Cardiac muscle cell (in vitro differentiated cells and primary cell): Measurements from ENCODE around the gene POLR3K. TPM values are rescaled to one million over a fixed set of nuclear protein-coding genes. Genes with fewer than 3 reads are reported as not detected.
A peak's percentile ranks its signal among the peaks of the same experiment; 100 is the strongest.
"Not testable (repeated sequence)": the region's sequence is repeated elsewhere in the genome, so short reads cannot be mapped to it uniquely, and the experiment has no call there.

Experiments
- DNase-seq, 2 donors: peaks; one replicate each; pipeline versions ENCODE4 v3.0.0 to v3.0.0-alpha.2; 2010 to 2017; ENCODE audit warnings: low read depth in 1 of 2, low spot score in 1 of 2
- H3K27ac ChIP-seq: fragments of 200-600 bp; sonication (generic); 2 replicates; pipeline ENCODE4 v1.5.1; 2016
- H3K27me3 ChIP-seq: fragments of 200-600 bp; sonication (generic); 2 replicates; pipeline ENCODE4 v1.6.0; 2016; ENCODE audit warnings: control low read depth
- H3K36me3 ChIP-seq: fragments of 200-600 bp; sonication (generic); 2 replicates; pipeline ENCODE4 v1.5.1; 2016; ENCODE audit warnings: control low read depth
- H3K4me1 ChIP-seq: fragments of 200-600 bp; sonication (generic); 2 replicates; pipeline ENCODE4 v1.8.1; 2017; ENCODE audit warnings: low read depth, mild to moderate bottlenecking, mixed run types
- H3K4me3 ChIP-seq: fragments of 200-600 bp; sonication (generic); 2 replicates; pipeline ENCODE4 v1.5.1; 2016; ENCODE audit warnings: mild to moderate bottlenecking
- H3K9me3 ChIP-seq: fragments of 200-600 bp; sonication (generic); 2 replicates; pipeline ENCODE4 v1.5.1; 2017; ENCODE audit warnings: low read depth, mild to moderate bottlenecking, control low read depth
- CTCF ChIP-seq: IDR thresholded peaks from 2 replicates; pipeline ENCODE4 v1.5.1; 2012; ENCODE audit warnings: low read depth, mild to moderate bottlenecking, low read length
- polyA plus RNA-seq: library from polyadenylated mRNA; unstranded; fragments of >200 nt; fragmentation: Nextera tagmentation; extraction: Ambion mirVana; gene quantifications from 2 replicates; pipeline ENCODE4 v1.2.1, GENCODE V29; 2016
- total RNA-seq: library from RNA; depleted of rRNA; stranded (reverse); fragments of >200 nt; gene quantifications from 2 replicates; pipeline ENCODE4 v1.2.3, GENCODE V29; 2016

Gene POLR3K
- total and polyA plus RNA-seq, 2 experiments from 2014 or later = 7.1 to 29.6 TPM

GRCh38 chr16:17062-17765 is 36.2 kb downstream of the POLR3K start:
- not testable (repeated sequence) for H3K9me3 ChIP-seq, H3K27me3 ChIP-seq, H3K4me3 ChIP-seq, H3K4me1 ChIP-seq, H3K27ac ChIP-seq, DNase-seq, H3K36me3 ChIP-seq

GRCh38 chr16:10772-11171 is 42.6 kb downstream of the POLR3K start:
- TF ChIP-seq CTCF = peak; percentile 36
- H3K27ac ChIP-seq, DNase-seq, H3K9me3 ChIP-seq, H3K27me3 ChIP-seq, H3K4me1 ChIP-seq, H3K4me3 ChIP-seq, H3K36me3 ChIP-seq: not testable (repeated sequence)

GRCh38 chr16:9903-10665 is 43.3 kb downstream of the POLR3K start:
- H3K36me3 ChIP-seq = no peaks in the 10 kb centered on the region
- no peak overlapping the region for H3K27ac ChIP-seq
- DNase-seq = no peak
- no peaks in the 10 kb centered on the region for H3K9me3 ChIP-seq
- no peak for TF ChIP-seq CTCF
- H3K4me1 ChIP-seq = no peaks in the 10 kb centered on the region
- H3K27me3 ChIP-seq = no peaks in the 10 kb centered on the region
- no peak overlapping the region for H3K4me3 ChIP-seq

Other genes starting within 250 kb of the POLR3K start
- 44.7 and 70.3 TPM in 2 replicates for gene SNRNP25, start 220 bp upstream of the POLR3K start, total RNA-seq
- gene SNRNP25, start 220 bp upstream of the POLR3K start, polyA plus RNA-seq = 94.2 and 123 TPM in 2 replicates
- 27.2 and 28.2 TPM in 2 replicates for gene RHBDF1, start 19.0 kb upstream of the POLR3K start, total RNA-seq
- gene RHBDF1, start 19.0 kb upstream of the POLR3K start, polyA plus RNA-seq = 27.9 and 38.2 TPM in 2 replicates
- gene MPG, start 24.6 kb upstream of the POLR3K start, total RNA-seq = 90.2 and 135 TPM in 2 replicates
- gene MPG, start 24.6 kb upstream of the POLR3K start, polyA plus RNA-seq = 78.2 and 93.7 TPM in 2 replicates
- 20.9 and 24.3 TPM in 2 replicates for gene NPRL3, start 85.1 kb upstream of the POLR3K start, total RNA-seq
- 36.8 and 38.8 TPM in 2 replicates for gene NPRL3, start 85.1 kb upstream of the POLR3K start, polyA plus RNA-seq
- gene HBZ, start 99.0 kb upstream of the POLR3K start, total RNA-seq = not detected in 2 replicates
- gene HBZ, start 99.0 kb upstream of the POLR3K start, polyA plus RNA-seq = not detected in 2 replicates
- gene HBM, start 112.4 kb upstream of the POLR3K start, total RNA-seq = not detected in 2 replicates
- gene HBM, start 112.4 kb upstream of the POLR3K start, polyA plus RNA-seq = not detected in 2 replicates
- gene HBA2, start 119.3 kb upstream of the POLR3K start, total RNA-seq = 1.3 TPM in 1 of 2 replicates, not detected in the other
- gene HBA2, start 119.3 kb upstream of the POLR3K start, polyA plus RNA-seq = 0.52 TPM in 1 of 2 replicates, not detected in the other
- 0.42 TPM in 1 of 2 replicates, not detected in the other for gene HBA1, start 123.1 kb upstream of the POLR3K start, total RNA-seq
- gene HBA1, start 123.1 kb upstream of the POLR3K start, polyA plus RNA-seq = 1.8 TPM in 1 of 2 replicates, not detected in the other
- gene HBQ1, start 126.9 kb upstream of the POLR3K start, total RNA-seq = 2.0 and 3.7 TPM in 2 replicates
- gene HBQ1, start 126.9 kb upstream of the POLR3K start, polyA plus RNA-seq = 0.76 and 4.0 TPM in 2 replicates
- 94.5 and 158 TPM in 2 replicates for gene LUC7L, start 175.8 kb upstream of the POLR3K start, total RNA-seq
- 91.0 and 105 TPM in 2 replicates for gene LUC7L, start 175.8 kb upstream of the POLR3K start, polyA plus RNA-seq
- 128 and 136 TPM in 2 replicates for gene FAM234A, start 181.2 kb upstream of the POLR3K start, total RNA-seq
- gene FAM234A, start 181.2 kb upstream of the POLR3K start, polyA plus RNA-seq = 160 and 164 TPM in 2 replicates
- 6.6 and 14.8 TPM in 2 replicates for gene RGS11, start 222.3 kb upstream of the POLR3K start, total RNA-seq
- gene RGS11, start 222.3 kb upstream of the POLR3K start, polyA plus RNA-seq = 12.0 and 17.0 TPM in 2 replicates
- gene ARHGDIG, start 227.0 kb upstream of the POLR3K start, total RNA-seq = 5.8 and 6.5 TPM in 2 replicates
- gene ARHGDIG, start 227.0 kb upstream of the POLR3K start, polyA plus RNA-seq = 3.1 and 9.6 TPM in 2 replicates
- 0.78 and 3.2 TPM in 2 replicates for gene PDIA2, start 229.6 kb upstream of the POLR3K start, total RNA-seq
- 1.7 and 4.6 TPM in 2 replicates for gene PDIA2, start 229.6 kb upstream of the POLR3K start, polyA plus RNA-seq